HEK293T (cell line): ENCODE measurements around the gene SORT1.

Source experiments
- CTCF ChIA-PET: fragments of 350-600 bp; formaldehyde crosslinking; extraction: SDS; loops from one replicate; lab custom pipeline; 2021; ENCODE audit warnings: antibody characterized with exemption, inconsistent platforms; lab: Yijun Ruan, JAX
- POLR2A ChIA-PET: fragments of 350-600 bp; formaldehyde crosslinking; extraction: SDS; loops from one replicate; lab custom pipeline; 2020; ENCODE audit warnings: antibody characterized with exemption, inconsistent platforms; lab: Yijun Ruan, JAX
- DNase-seq: peaks from one replicate; pipeline ENCODE4 v3.0.0; 2012; ENCODE audit warnings: mixed read lengths; ENCODE audit errors: extremely low spot score
- ARNT ChIP-seq: fragments of 450-650 bp; IDR thresholded peaks from 2 replicates; pipeline ENCODE4 v1.6.1; 2017; ENCODE audit warnings: mild to moderate bottlenecking
- BHLHE40 ChIP-seq: fragments of 450-650 bp; IDR thresholded peaks from 2 replicates; pipeline ENCODE4 v1.6.1; 2016; ENCODE audit warnings: mild to moderate bottlenecking, moderate library complexity, borderline replicate concordance
- CTBP1 ChIP-seq: fragments of 450-650 bp; IDR thresholded peaks from 2 replicates; pipeline ENCODE4 v1.6.1; 2016; ENCODE audit warnings: borderline replicate concordance
- ELF4 ChIP-seq: fragments of 450-650 bp; IDR thresholded peaks from 2 replicates; pipeline ENCODE4 v1.6.1; 2017; ENCODE audit warnings: antibody characterized with exemption
- FOXA1 ChIP-seq: fragments of 450-650 bp; IDR thresholded peaks from 2 replicates; pipeline ENCODE4 v1.6.1; 2016; ENCODE audit warnings: mild to moderate bottlenecking
- FOXK2 ChIP-seq: fragments of 450-650 bp; IDR thresholded peaks from 2 replicates; pipeline ENCODE4 v1.6.1; 2016; ENCODE audit warnings: mild to moderate bottlenecking
- FOXM1 ChIP-seq: fragments of 450-650 bp; IDR thresholded peaks from 2 replicates; pipeline ENCODE4 v1.6.1; 2017; ENCODE audit warnings: mild to moderate bottlenecking, borderline replicate concordance
- HDGF ChIP-seq: fragments of 450-650 bp; IDR thresholded peaks from 2 replicates; pipeline ENCODE4 v1.6.1; 2017; ENCODE audit warnings: antibody characterized with exemption, borderline replicate concordance
- L3MBTL2 ChIP-seq: fragments of 450-650 bp; conservative IDR thresholded peaks from 2 replicates; pipeline ENCODE4 v1.6.1; 2016; ENCODE audit warnings: mild to moderate bottlenecking
- LEF1 ChIP-seq: fragments of 450-650 bp; IDR thresholded peaks from 2 replicates; pipeline ENCODE4 v1.6.1; 2017; ENCODE audit warnings: mild to moderate bottlenecking, borderline replicate concordance
- NFRKB ChIP-seq: fragments of 450-650 bp; IDR thresholded peaks from 2 replicates; pipeline ENCODE4 v1.6.1; 2016; ENCODE audit warnings: mild to moderate bottlenecking, moderate library complexity
- SP1 ChIP-seq: fragments of 450-650 bp; IDR thresholded peaks from 2 replicates; pipeline ENCODE4 v1.6.1; 2017
- SUZ12 ChIP-seq: fragments of 450-650 bp; IDR thresholded peaks from 2 replicates; pipeline ENCODE4 v1.6.1; 2016; ENCODE audit warnings: mild to moderate bottlenecking
- TARDBP ChIP-seq: fragments of 450-650 bp; IDR thresholded peaks from 2 replicates; pipeline ENCODE4 v1.6.1; 2016
- ZNF384 ChIP-seq: fragments of 450-650 bp; IDR thresholded peaks from 2 replicates; pipeline ENCODE4 v1.6.1; 2016
- TF ChIP-seq, protein P1 (sequence below): fragments of 450-650 bp; IDR thresholded peaks from 2 replicates; pipeline ENCODE4 v1.6.1; 2016

Gene SORT1

DNA sequence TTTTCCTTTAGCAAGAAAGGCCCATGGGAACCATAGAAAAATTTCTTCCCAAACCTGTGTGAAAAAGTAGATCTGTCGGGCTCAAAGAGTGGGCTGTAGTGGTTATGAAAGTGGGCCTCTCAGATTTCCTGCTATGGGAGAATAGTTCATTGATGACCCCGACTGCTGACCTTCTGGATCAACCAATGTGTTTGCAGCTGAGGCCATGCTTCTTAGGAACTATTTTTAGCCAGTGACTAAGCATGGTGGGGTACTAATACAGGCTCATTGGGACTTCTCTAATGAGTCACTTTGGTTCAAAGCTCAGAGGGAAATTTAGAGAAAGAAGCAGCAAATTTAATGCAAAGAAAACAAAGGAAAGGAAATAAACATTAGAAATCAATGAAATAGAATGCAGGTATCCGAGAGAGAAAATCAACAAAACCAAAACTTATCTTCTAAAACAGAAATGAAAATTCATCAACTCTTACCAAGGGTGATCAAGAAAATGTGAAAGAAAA is 41.1 kb upstream of the SORT1 start:
- no peak for DNase-seq
- no peak for TF ChIP-seq FOXK2
- no peak for TF ChIP-seq SUZ12
- TF ChIP-seq TARDBP: no peak
- TF ChIP-seq SP1: no peak
- TF ChIP-seq LEF1: no peak
- no peak for TF ChIP-seq ELF4
- TF ChIP-seq ZNF384: no peak
- TF ChIP-seq FOXM1: no peak
- TF ChIP-seq HDGF: no peak
- CTCF ChIA-PET: no interaction called here
- POLR2A ChIA-PET: no interaction called here

DNA sequence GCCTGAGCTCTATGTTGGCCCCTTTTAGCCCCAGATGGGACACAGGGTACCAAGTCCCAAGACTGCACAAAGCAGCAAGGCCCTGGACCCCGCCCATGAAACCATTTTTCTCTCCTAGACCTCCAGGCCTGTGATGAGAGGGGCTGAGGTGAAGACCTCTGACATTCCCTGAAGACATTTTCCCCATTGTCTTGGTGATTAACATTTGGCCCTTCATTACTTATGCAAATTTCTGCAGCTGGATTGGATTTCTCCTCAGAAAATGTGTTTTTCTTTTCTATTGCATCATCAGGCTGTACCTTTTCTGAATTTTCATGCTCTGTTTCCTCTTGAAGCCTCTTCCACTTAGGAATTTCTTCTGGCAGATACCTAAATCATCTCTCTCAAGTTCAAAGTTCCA is 36.8 kb upstream of the SORT1 start:
- POLR2A ChIA-PET: interaction anchor here (2.1 kb wide), 1 partner anchor 9 kb away, joined by 6 read pairs; the partner anchor contains the start of gene PSMA5
- DNase-seq: no peak
- CTCF ChIA-PET: no interaction called here
- TF ChIP-seq NFRKB (no peak), FOXK2 (no peak), CTBP1 (no peak), FOXA1 (no peak), SUZ12 (no peak), L3MBTL2 (no peak), TARDBP (no peak), BHLHE40 (no peak), HDGF (no peak), LEF1 (no peak), ELF4 (no peak), FOXM1 (no peak)
- TF ChIP-seq, protein P1, sequence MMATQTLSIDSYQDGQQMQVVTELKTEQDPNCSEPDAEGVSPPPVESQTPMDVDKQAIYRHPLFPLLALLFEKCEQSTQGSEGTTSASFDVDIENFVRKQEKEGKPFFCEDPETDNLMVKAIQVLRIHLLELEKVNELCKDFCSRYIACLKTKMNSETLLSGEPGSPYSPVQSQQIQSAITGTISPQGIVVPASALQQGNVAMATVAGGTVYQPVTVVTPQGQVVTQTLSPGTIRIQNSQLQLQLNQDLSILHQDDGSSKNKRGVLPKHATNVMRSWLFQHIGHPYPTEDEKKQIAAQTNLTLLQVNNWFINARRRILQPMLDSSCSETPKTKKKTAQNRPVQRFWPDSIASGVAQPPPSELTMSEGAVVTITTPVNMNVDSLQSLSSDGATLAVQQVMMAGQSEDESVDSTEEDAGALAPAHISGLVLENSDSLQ: no peak

DNA sequence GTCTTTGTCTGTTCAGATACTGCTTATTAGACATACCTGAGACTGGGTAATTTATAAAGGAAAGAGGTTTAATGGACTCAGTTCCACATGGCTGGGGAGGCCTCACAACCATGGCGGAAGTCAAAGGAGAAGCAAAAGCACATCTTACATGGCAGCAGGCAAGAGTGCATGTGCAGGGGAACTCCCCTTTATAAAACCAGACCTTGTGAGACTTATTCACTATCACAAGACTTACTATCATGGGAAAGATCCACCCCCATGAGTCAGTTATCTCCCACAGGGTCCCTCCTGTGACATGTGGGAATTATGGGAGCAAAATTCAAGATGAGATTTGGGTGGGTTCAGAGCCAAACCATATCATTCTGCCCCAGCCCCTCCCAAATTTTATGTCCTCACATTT is 35.6 kb upstream of the SORT1 start:
- ChIA-PET CTCF (no interaction called here), POLR2A (no interaction called here)
- TF ChIP-seq FOXM1 (no peak), HDGF (no peak), SP1 (no peak)
- no peak for DNase-seq

DNA sequence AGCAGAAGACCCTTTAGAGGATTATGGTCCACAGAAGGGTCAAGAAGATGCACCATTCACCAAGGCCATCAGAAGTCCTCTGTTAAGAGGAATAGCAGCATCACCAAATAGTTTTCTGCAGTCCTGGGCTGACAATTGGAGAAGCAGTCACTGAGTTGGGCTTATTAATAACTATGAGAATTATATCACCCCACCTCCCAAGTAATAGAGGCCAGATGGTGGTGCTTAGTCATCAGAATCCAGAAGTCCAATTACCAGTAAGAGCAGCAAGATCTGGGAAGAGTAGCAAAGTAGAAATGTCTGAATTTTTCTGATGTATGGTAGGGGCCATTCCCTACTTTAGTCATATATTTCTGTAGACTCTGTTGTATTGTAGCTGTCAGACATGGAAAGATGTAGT is 34.6 kb upstream of the SORT1 start:
- POLR2A ChIA-PET: no interaction called here
- TF ChIP-seq SUZ12 (no peak), LEF1 (no peak), FOXA1 (no peak), ELF4 (no peak), ARNT (no peak), FOXM1 (no peak), CTBP1 (no peak), SP1 (no peak)
- TF ChIP-seq, protein P1: no peak
- DNase-seq: no peak
- CTCF ChIA-PET: no interaction called here

DNA sequence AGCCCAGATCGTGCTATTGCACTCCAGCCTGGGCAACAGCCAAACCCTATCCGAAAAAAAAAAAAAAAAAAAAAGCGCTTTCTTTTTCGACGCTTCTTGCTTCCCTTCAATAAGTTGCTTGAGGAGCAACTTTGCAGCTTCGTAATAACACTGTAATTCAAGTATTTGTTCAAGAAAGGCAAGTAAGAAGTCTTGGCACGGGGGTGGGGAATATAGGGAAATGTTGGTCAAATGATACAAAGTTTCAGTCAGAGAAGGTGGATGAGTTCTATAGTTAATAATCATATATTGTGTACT is 29.4 kb upstream of the SORT1 start:
- DNase-seq: no peak
- ChIA-PET POLR2A (interaction anchor here (0.9 to 2.5 kb wide), 5 partner anchors 15 to 122 kb away, joined by 3 to 17 read pairs (median 9); partner anchors contain the start of genes GNAI3 and SORT1), CTCF (interaction anchor here (0.8 to 2.1 kb wide), 2 partner anchors 106 to 149 kb away, joined by 3 to 10 read pairs; no protein-coding TSS in a partner anchor)
- TF ChIP-seq ZNF384 (peak; percentile 80), NFRKB (no peak)

DNA sequence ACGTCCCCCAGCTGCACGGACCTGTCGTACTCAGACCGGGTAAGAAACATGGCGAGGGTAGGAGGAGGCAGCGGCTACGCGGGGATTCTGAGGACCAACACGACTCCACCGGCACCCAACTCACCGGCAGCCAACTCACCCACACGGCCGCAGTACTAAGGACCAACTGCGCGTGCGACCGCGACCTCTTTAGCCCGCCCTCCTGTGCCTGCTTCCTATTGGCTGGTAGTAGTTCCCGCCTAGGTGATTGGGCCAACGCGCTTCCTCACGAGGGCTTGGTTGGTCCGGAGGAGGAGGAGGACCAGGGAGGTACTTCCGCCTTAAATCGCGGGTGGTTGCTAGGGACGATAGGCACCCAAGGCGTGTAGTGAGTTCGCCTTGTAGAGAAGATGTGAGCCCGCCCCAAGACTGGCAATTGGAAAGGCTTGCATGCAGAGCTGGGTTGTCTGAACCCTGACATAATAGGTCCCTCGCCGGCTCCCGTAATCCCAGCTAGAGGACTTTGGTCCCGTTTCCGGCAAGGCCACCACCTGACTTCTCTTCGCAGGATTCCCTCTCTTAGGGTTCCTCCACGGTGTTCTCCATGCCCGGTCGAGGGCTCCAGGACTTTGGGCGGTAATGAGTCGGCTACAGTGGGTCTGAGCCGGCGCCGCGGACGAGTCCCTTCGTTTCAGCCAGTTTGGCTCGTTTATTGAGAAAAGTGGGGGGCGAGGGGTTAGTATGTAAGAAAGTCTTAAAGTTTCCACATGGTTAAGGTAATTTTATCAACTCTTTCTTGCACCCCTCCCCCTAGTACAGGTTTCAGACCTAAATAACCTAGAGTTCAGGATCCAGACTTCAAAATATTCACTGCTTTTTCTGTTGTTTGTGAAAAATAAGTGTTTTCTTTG is 28.8 kb upstream of the SORT1 start, which contains the start of gene PSMA5:
PSMA5 (minus strand) TSS at position 168 of the 890 bp plus-strand sequence; CDS start at position 50, 118 bp downstream.
- TF ChIP-seq SUZ12 (no peak), FOXK2 (no peak), L3MBTL2 (peak; percentile 99), ZNF384 (no peak), FOXM1 (no peak), ARNT (no peak), ELF4 (peak; percentile 80)
- DNase-seq: peak; percentile 98
- ChIA-PET CTCF (interaction anchor here (0.8 to 2.1 kb wide), 5 partner anchors 28 to 314 kb away, joined by 3 to 10 read pairs (median 4); partner anchors contain the start of genes CYB561D1 and SORT1), POLR2A (interaction anchor here (0.6 to 2.5 kb wide), 14 partner anchors 8 to 326 kb away, joined by 3 to 17 read pairs (median 4); partner anchors contain the start of genes ATXN7L2, CYB561D1, GNAI3 and SORT1)
